K562 (cell line): ENCODE measurements around the gene ABI3BP. TPM values are rescaled to one million over a fixed set of nuclear protein-coding genes. Genes with fewer than 3 reads are reported as not detected.
A peak's percentile ranks its signal among the peaks of the same experiment; 100 is the strongest.

Experiments
- ATAC-seq: fragments of 200-7000 bp; cut with Tn5 transposase; 3 replicates; pipeline ENCODE4 v1.9.1; 2020; ENCODE audit warnings: moderate library complexity
- BruUV-seq: library from RNA; stranded (reverse); fragments of 400-500 nt; replicated peaks from 2 replicates; lab custom pipeline; 2021; lab: Mats Ljungman, UMichigan
- CTCF ChIA-PET: fragments of 300-600 bp; formaldehyde crosslinking; extraction: SDS; loops from one replicate; lab custom pipeline; 2021; ENCODE audit warnings: low intra/inter-chr PET ratio; lab: Yijun Ruan, JAX
- POLR2A ChIA-PET: fragments of 300-600, 350-650 bp; sonication (Branson Sonifier 250); formaldehyde crosslinking; extraction: SDS; loops from one replicate; lab custom pipeline; 2021; ENCODE audit warnings: antibody characterized with exemption, inconsistent platforms; lab: Yijun Ruan, JAX
- DNase-seq, 4 experiments: peaks; one replicate each; pipeline versions ENCODE4 v3.0.0 to v3.0.0-alpha.2; 2011 to 2018; ENCODE audit warnings: low spot score in 3 of 4, mixed read lengths in 3 of 4; ENCODE audit errors: extremely low read depth in 1 of 4
- FAIRE-seq: peaks from 2 replicates; lab custom pipeline; 2011; peaks lifted over from hg19 to GRCh38; lab: Jason Lieb, UNC
- H2AFZ ChIP-seq: 2 replicates; pipeline ENCODE4 v1.6.0; 2011; ENCODE audit warnings: low read depth, low read length, control low read depth, inconsistent platforms
- H3K27ac ChIP-seq: fragments of 200-600 bp; 3 replicates; pipeline ENCODE4 v1.8.0; 2011; ENCODE audit warnings: low read depth, mild to moderate bottlenecking, control low read depth, inconsistent platforms, low read length, moderate library complexity, mixed read lengths; ENCODE audit errors: extremely low read depth
- H3K27me3 ChIP-seq, 2 experiments: fragments of 300-600 bp in 1 of 2; 2 replicates in 1 of 2; 3 replicates in 1 of 2; pipeline versions ENCODE4 v1.6.0 to v1.8.0; 2011; ENCODE audit warnings: inconsistent platforms in 2 of 2, low read length in 2 of 2, mild to moderate bottlenecking in 1 of 2, mixed read lengths in 1 of 2, moderate library complexity in 1 of 2; ENCODE audit not compliant: control insufficient read depth in 2 of 2, insufficient read depth in 2 of 2
- H3K36me3 ChIP-seq: fragments of 300-600 bp; 3 replicates; pipeline ENCODE4 v1.8.0; 2011; ENCODE audit warnings: mild to moderate bottlenecking, low read length, inconsistent platforms; ENCODE audit not compliant: control insufficient read depth, insufficient read depth
- H3K4me1 ChIP-seq, 2 experiments: fragments of 200-600 bp in 1 of 2; replicated peaks in 1 of 2; 2 replicates in 1 of 2; 3 replicates in 1 of 2; pipeline versions ENCODE4 v1.5.1 to v1.8.0; 2011; ENCODE audit warnings: inconsistent platforms in 2 of 2, low read length in 2 of 2, mild to moderate bottlenecking in 1 of 2, mixed read lengths in 1 of 2, moderate library complexity in 1 of 2; ENCODE audit not compliant: control insufficient read depth in 2 of 2, insufficient read depth in 2 of 2
- H3K4me2 ChIP-seq: 2 replicates; pipeline ENCODE4 v1.6.1; 2011; ENCODE audit warnings: low read length, control low read depth, inconsistent platforms, mixed read lengths; ENCODE audit not compliant: insufficient read depth
- H3K4me3 ChIP-seq: fragments of 200-600 bp; sonication (generic), shearing (Covaris generic); 2 replicates; pipeline ENCODE4 v1.5.1; 2016; ENCODE audit warnings: control low read depth, inconsistent platforms
- H3K79me2 ChIP-seq: fragments of 200-600 bp; 3 replicates; pipeline ENCODE4 v1.8.0; 2011; ENCODE audit warnings: low read length, inconsistent platforms; ENCODE audit not compliant: control insufficient read depth, insufficient read depth
- H3K9ac ChIP-seq, 2 experiments: 2 replicates each; pipeline versions ENCODE4 v1.6.0 to v1.6.1; 2011; ENCODE audit warnings: low read depth in 2 of 2, low read length in 2 of 2, control low read depth in 1 of 2, inconsistent platforms in 1 of 2, mild to moderate bottlenecking in 1 of 2, mixed read lengths in 1 of 2; ENCODE audit not compliant: insufficient read depth in 1 of 2
- H3K9me1 ChIP-seq: one replicate; pipeline ENCODE4 v1.6.0; 2011; ENCODE audit warnings: inconsistent platforms, mild to moderate bottlenecking, low read length, moderate library complexity; ENCODE audit not compliant: control insufficient read depth, insufficient read depth
- H3K9me3 ChIP-seq: replicated peaks from 2 replicates; pipeline ENCODE4 v1.5.1; 2011; ENCODE audit warnings: low read depth, low read length, inconsistent platforms; ENCODE audit not compliant: control insufficient read depth, insufficient read depth
- H4K20me1 ChIP-seq: replicated peaks from 2 replicates; pipeline ENCODE4 v1.6.1; 2011; ENCODE audit warnings: low read length, inconsistent platforms, mixed read lengths; ENCODE audit not compliant: control insufficient read depth, insufficient read depth
- DEAF1 ChIP-seq: fragments of 450-650 bp; formaldehyde crosslinking; IDR thresholded peaks from 2 replicates; pipeline ENCODE4 v1.4.0; 2020; ENCODE audit warnings: mild to moderate bottlenecking, moderate library complexity
- KHSRP ChIP-seq: fragments of 450-650 bp; IDR thresholded peaks from 2 replicates; pipeline ENCODE4 v1.6.1; 2017
- RAD21 ChIP-seq, 2 experiments: fragments of 250-450 bp in 1 of 2; fragments of 450-650 bp in 1 of 2; sonication (Bioruptor Pico) in 1 of 2; formaldehyde crosslinking in 1 of 2; IDR thresholded peaks in 1 of 2; conservative IDR thresholded peaks in 1 of 2; 2 replicates each; pipeline versions ENCODE4 v1.4.0 to v1.8.0; 2020 to 2022; ENCODE audit warnings: mild to moderate bottlenecking in 2 of 2, moderate library complexity in 1 of 2
- REST ChIP-seq, 2 experiments: fragments of 450-650 bp; formaldehyde crosslinking in 1 of 2; IDR thresholded peaks; 2 replicates each; pipeline versions ENCODE4 v1.4.0 to v1.6.1; 2014 to 2020; ENCODE audit warnings: mild to moderate bottlenecking in 2 of 2, borderline replicate concordance in 1 of 2, low read depth in 1 of 2
- SMC3 ChIP-seq: conservative IDR thresholded peaks from 2 replicates; pipeline ENCODE4 v1.6.1; 2011; ENCODE audit warnings: low read depth, low read length, improper control_type of control experiment; ENCODE audit not compliant: insufficient read depth
- WGBS: fragments of 100-300 bp; shearing (Covaris generic); methylation state at CpG from one replicate; pipeline ENCODE4 v1.1.6; 2016; ENCODE audit warnings: low coverage, mixed read lengths; ENCODE audit not compliant: insufficient coverage; ENCODE audit errors: missing lambda C conversion rate; 5-methylcytosine and 5-hydroxymethylcytosine counted together
- in situ Hi-C: fragments of 300-500 bp; cut with MboI; formaldehyde crosslinking; loops from 4 replicates; pipeline ENCODE4 v1.15.0; 2018; ENCODE audit warnings: inconsistent platforms, mixed read lengths
- intact Hi-C: fragments of 100-400 bp; cut with micrococcal nuclease; formaldehyde crosslinking; loops from 2 replicates; pipeline ENCODE4 v1.14.2; 2022
- polyA plus RNA-seq, 8 experiments: library from polyadenylated mRNA; depleted of rRNA in 4 of 8; stranded (reverse) in 5 of 8; unstranded in 3 of 8; fragments of >200 nt; fragmentation: Nextera tagmentation in 2 of 8; fragmentation: Illumina TruSeq in 1 of 8; extraction: Ambion mirVana in 2 of 8; extraction: Trizol in 1 of 8; gene quantifications; 2 replicates each; pipeline versions ENCODE4 v1.2.1 to v1.2.3, GENCODE V29; 2011 to 2014; ENCODE audit warnings: inconsistent platforms in 1 of 8, missing spikeins in 1 of 8
- total RNA-seq, 7 experiments: library from RNA; depleted of rRNA in 6 of 7; stranded (reverse); fragments of >200 nt in 6 of 7; fragmentation: Illumina TruSeq in 2 of 7; extraction: Trizol in 2 of 7; gene quantifications; 2 replicates each; pipeline versions ENCODE4 v1.2.1 to v1.2.3, GENCODE V29; 2011 to 2021; ENCODE audit warnings: low replicate concordance in 1 of 7
- TF ChIP-seq, protein P1 (sequence below), 2 experiments: IDR thresholded peaks; 2 replicates each; pipeline ENCODE4 v1.6.1; 2011; ENCODE audit warnings: borderline replicate concordance in 1 of 2, control low read depth in 1 of 2, low read depth in 1 of 2, low read length in 1 of 2, mild to moderate bottlenecking in 1 of 2, mixed read lengths in 1 of 2, moderate library complexity in 1 of 2; ENCODE audit not compliant: insufficient read depth in 1 of 2, insufficient read length in 1 of 2, poor library complexity in 1 of 2, severe bottlenecking in 1 of 2; ENCODE audit errors: extremely low read depth in 1 of 2

Gene ABI3BP
- total and polyA plus RNA-seq, 9 of the 15 experiments (the other 6 are each of a cell fraction or from before 2014, with no cell fraction given), result 0.01 to 0.24 (median 0.06) TPM; not detected in 5

- in situ Hi-C loops (no loop called here), intact Hi-C loops (loop anchor here (5.0 kb wide), 1 partner anchor 304 kb away; no protein-coding TSS in a partner anchor)
- no peak overlapping the region for H3K4me2 ChIP-seq
- H3K4me1 ChIP-seq, result no peaks in the 10 kb centered on the region
- no peaks in the 10 kb centered on the region for H3K79me2 ChIP-seq
- no peaks in the 10 kb centered on the region for H4K20me1 ChIP-seq
- no peaks in the 10 kb centered on the region for H3K9me3 ChIP-seq
- ChIA-PET CTCF (interaction anchor here (0.6 to 0.8 kb wide), 2 partner anchors 77 to 303 kb away, joined by 3 read pairs; no protein-coding TSS in a partner anchor), POLR2A (interaction anchor here (0.8 kb wide), 1 partner anchor 1424 kb away, joined by 3 read pairs; no protein-coding TSS in a partner anchor)
- H3K27ac ChIP-seq, result no peak overlapping the region
- H3K9ac ChIP-seq, result no peak overlapping the region
- 0 out of 5 replicates have a peak, but pooled peaks cover 0 to 2% of the 10 kb centered on the region in 2 experiments for H3K27me3 ChIP-seq
- no peak overlapping the region for H2AFZ ChIP-seq
- 0% methylated on average over 1 of the region's 1 CpG for WGBS
- no peak overlapping the region for H3K4me3 ChIP-seq
- no peaks in the 10 kb centered on the region for H3K9me1 ChIP-seq
- no TSS peak for BruUV-seq
- peak in 1 of 4 experiments; percentile 7 for DNase-seq
- peak; percentile 33; the same call in 1 of the 3 replicates for ATAC-seq
- no peak for FAIRE-seq
- H3K36me3 ChIP-seq, result no peaks in the 10 kb centered on the region
- TF ChIP-seq SMC3, result 0 out of 2 replicates have a peak, but pooled peaks have one; percentile 16
- TF ChIP-seq KHSRP, result no peak
- TF ChIP-seq, protein P1, sequence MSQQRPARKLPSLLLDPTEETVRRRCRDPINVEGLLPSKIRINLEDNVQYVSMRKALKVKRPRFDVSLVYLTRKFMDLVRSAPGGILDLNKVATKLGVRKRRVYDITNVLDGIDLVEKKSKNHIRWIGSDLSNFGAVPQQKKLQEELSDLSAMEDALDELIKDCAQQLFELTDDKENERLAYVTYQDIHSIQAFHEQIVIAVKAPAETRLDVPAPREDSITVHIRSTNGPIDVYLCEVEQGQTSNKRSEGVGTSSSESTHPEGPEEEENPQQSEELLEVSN (IDR thresholded peaks at IDR 0.05; ENCODE audit: borderline replicate concordance in 1 of 2, extremely low read depth in 1 of 2, insufficient read depth in 1 of 2, insufficient read length in 1 of 2, low read depth in 1 of 2, low read length in 1 of 2, poor library complexity in 1 of 2, severe bottlenecking in 1 of 2), result no peak
- TF ChIP-seq REST (IDR thresholded peaks at IDR 0.05; ENCODE audit: borderline replicate concordance), result peak; percentile 48; the same call in 1 of the 2 replicates
- no peak for TF ChIP-seq REST (CRISPR knock-in tag; IDR thresholded peaks at IDR 0.05; ENCODE audit: low read depth)
- TF ChIP-seq RAD21 (CRISPR knock-in tag; conservative IDR thresholded peaks at IDR 0.05 in 1 of 2, IDR thresholded peaks at IDR 0.05 in 1 of 2), result peak; percentile 66 to 75
- TF ChIP-seq DEAF1 (CRISPR knock-in tag), result peak; percentile 51; the same call in 1 of the 2 replicates
These were observed 99.6 kb downstream of the ABI3BP start for GRCh38 chr3:100893590-100893989.
